Stomach (tissue), 9 donors: ENCODE data around the gene GNA14. TPM values are rescaled to one million over a fixed set of nuclear protein-coding genes. Genes with fewer than 3 reads are reported as not detected.
"Not testable (repeated sequence)": the region's sequence is repeated elsewhere in the genome, so short reads cannot be mapped to it uniquely, and the experiment has no call there.

ENCODE experiments used
- DNase-seq, 2 donors: peaks; one replicate each; pipeline versions ENCODE4 v3.0.0 to v3.0.0-alpha.2; 2013 to 2019
- H3K27ac ChIP-seq, 5 donors: fragments of 200-600 bp in 4 of 5; sonication (generic) in 4 of 5; one replicate each; pipeline ENCODE4 v1.5.1; 2013 to 2019; ENCODE audit warnings: mild to moderate bottlenecking in 1 of 5, moderate library complexity in 1 of 5
- H3K27me3 ChIP-seq, 3 donors: fragments of 200-600 bp; sonication (generic); one replicate each; pipeline ENCODE4 v1.5.1; 2017 to 2019; ENCODE audit warnings: mixed run types in 1 of 3
- H3K36me3 ChIP-seq, 4 donors: fragments of 200-600 bp; sonication (generic); 1 replicate in 3 of 4; 2 replicates in 1 of 4; pipeline ENCODE4 v1.5.1; 2016 to 2019
- H3K4me1 ChIP-seq, 4 donors: fragments of 200-600 bp; sonication (generic); one replicate each; pipeline ENCODE4 v1.5.1; 2016 to 2019
- H3K4me3 ChIP-seq, 4 donors: fragments of 200-600 bp; sonication (generic) in 3 of 4; one replicate each; pipeline ENCODE4 v1.5.1; 2016 to 2019; ENCODE audit warnings: mild to moderate bottlenecking in 1 of 4
- H3K9me3 ChIP-seq, 4 donors: fragments of 200-600 bp; sonication (generic); one replicate each; pipeline ENCODE4 v1.5.1; 2016 to 2019
- CTCF ChIP-seq, 7 experiments: fragments of 450-650 bp in 4 of 7; fragments of 200-600 bp in 3 of 7; sonication (generic) in 3 of 7; IDR thresholded peaks; one replicate each; pipeline ENCODE4 v1.5.1; 2016 to 2019; ENCODE audit warnings: antibody characterized with exemption in 7 of 7, control low read depth in 2 of 7, mild to moderate bottlenecking in 1 of 7
- EP300 ChIP-seq: sonication (generic); formaldehyde crosslinking; IDR thresholded peaks from one replicate; pipeline ENCODE4 v1.6.1; 2017; ENCODE audit warnings: antibody characterized with exemption
- POLR2A ChIP-seq, 4 donors: fragments of 450-650 bp; IDR thresholded peaks; one replicate each; pipeline ENCODE4 v1.6.1; 2016; ENCODE audit warnings: antibody characterized with exemption in 4 of 4, control low read depth in 2 of 4, mild to moderate bottlenecking in 1 of 4, moderate library complexity in 1 of 4
- POLR2AphosphoS5 ChIP-seq, 3 donors: sonication (generic); formaldehyde crosslinking; IDR thresholded peaks; one replicate each; pipeline ENCODE4 v1.6.1; 2016; ENCODE audit warnings: antibody characterized with exemption in 3 of 3
- WGBS, 5 donors: extraction: QIAGEN DNeasy Blood & Tissue Kit in 3 of 5; methylation state at CpG; one replicate each; pipeline versions ENCODE4 v1.1.5 to v1.1.7; 2013 to 2018; 5-methylcytosine and 5-hydroxymethylcytosine counted together
- intact Hi-C: fragments of 100-400 bp; cut with DNase I; formaldehyde crosslinking; loops from one replicate; pipeline ENCODE4 v1.15.1; 2023; ENCODE audit warnings: low total_unique reads
- polyA plus RNA-seq, 3 donors: library from polyadenylated mRNA; stranded (reverse); fragments of 200-250 nt; gene quantifications; one replicate each; pipeline ENCODE4 v1.2.3, GENCODE V29; 2013
- total RNA-seq, 5 donors: library from RNA; depleted of rRNA; stranded (reverse); fragments of >200 nt; gene quantifications; one replicate each; pipeline versions ENCODE4 v1.1.0 to v1.2.3, GENCODE V29; 2014 to 2016
- donor health status: healthy with polysubstance abuse.
- donor health status: Bipolar disorder and iron deficiency.
- donor health status: healthy.

The GNA14 gene
- total and polyA plus RNA-seq, 8 donors = 0.46 to 12.5 (median 1.3) TPM; not detected in 1

GRCh38 chr9:77647267-77648233 lies 572 bp downstream of the GNA14 start:
- peak in 1 of 2 donors; percentile 68 for DNase-seq
- Histone ChIP-seq H3K4me1 (peaks cover 9 to 31% (median 26%) of the 10 kb centered on the region in 4 donors), H3K36me3 (no peaks in the 10 kb centered on the region), H3K9me3 (no peaks in the 10 kb centered on the region), H3K27ac (peak overlapping the region; percentile 23 to 76 (median 61)), H3K27me3 (peaks cover 0 to 19% (median 13%) of the 10 kb centered on the region in 3 donors), H3K4me3 (peak overlapping the region; percentile 52 to 70 (median 60))
- 15 to 29% (median 16%) methylated on average over 48 to 83 of the region's 83 CpGs for WGBS, 5 donors
- TF ChIP-seq EP300 (no peak), POLR2A (IDR thresholded peaks at IDR 0.05) (no peak), POLR2AphosphoS5 (IDR thresholded peaks at IDR 0.05) (no peak), CTCF (IDR thresholded peaks at IDR 0.05) (no peak)
- intact Hi-C loops = loop anchor here (10.0 kb wide), 1 partner anchor 193 kb away; no protein-coding TSS in a partner anchor

GRCh38 chr9:77643871-77644270 lies 4.3 kb downstream of the GNA14 start:
- Histone ChIP-seq H3K27me3 (peaks cover 0 to 19% (median 13%) of the 10 kb centered on the region in 3 donors), H3K4me3 (no peak overlapping the region), H3K9me3 (no peaks in the 10 kb centered on the region), H3K4me1 (peaks cover 1 to 25% (median 18%) of the 10 kb centered on the region in 4 donors), H3K27ac (no peak overlapping the region), H3K36me3 (no peaks in the 10 kb centered on the region)
- TF ChIP-seq POLR2AphosphoS5 (IDR thresholded peaks at IDR 0.05) (no peak), POLR2A (IDR thresholded peaks at IDR 0.05) (no peak), EP300 (no peak), CTCF (IDR thresholded peaks at IDR 0.05) (no peak)
- intact Hi-C loops = loop anchor here (10.0 kb wide), 1 partner anchor 189 kb away; no protein-coding TSS in a partner anchor
- no peak for DNase-seq
- 86 to 97% (median 92%) methylated on average over 5 of the region's 5 CpGs for WGBS, 5 donors

GRCh38 chr9:77640741-77641580 lies 7.2 kb downstream of the GNA14 start:
- Histone ChIP-seq H3K27ac (no peak overlapping the region), H3K27me3 (no peaks in the 10 kb centered on the region), H3K4me3 (no peak overlapping the region), H3K9me3 (no peaks in the 10 kb centered on the region), H3K4me1 (peaks cover 0 to 15% (median 3%) of the 10 kb centered on the region in 4 donors), H3K36me3 (no peaks in the 10 kb centered on the region)
- intact Hi-C loops = loop anchor here (10.0 kb wide), 1 partner anchor 186 kb away; no protein-coding TSS in a partner anchor
- no peak for TF ChIP-seq POLR2A (IDR thresholded peaks at IDR 0.05)
- no peak for TF ChIP-seq POLR2AphosphoS5 (IDR thresholded peaks at IDR 0.05)
- no peak for TF ChIP-seq CTCF (IDR thresholded peaks at IDR 0.05)
- no peak for TF ChIP-seq EP300
- DNase-seq = no peak
- 78 to 83% (median 82%) methylated on average over 8 of the region's 8 CpGs for WGBS, 5 donors

- H3K4me3 ChIP-seq = no peak overlapping the region
- H3K4me1 ChIP-seq = peaks cover 0 to 3% (median 0%) of the 10 kb centered on the region in 4 donors
- H3K27me3 ChIP-seq = no peaks in the 10 kb centered on the region
- 94 to 100% (median 97%) methylated on average over 2 to 5 of the region's 5 CpGs; no CpG with 5 or more reads in 1 of the 5 donors for WGBS, 5 donors
- intact Hi-C loops = no loop called here
- peaks cover 0 to 5% (median 0%) of the 10 kb centered on the region in 4 donors for H3K9me3 ChIP-seq
- TF ChIP-seq POLR2AphosphoS5 (IDR thresholded peaks at IDR 0.05) (no peak), EP300 (no peak), CTCF (IDR thresholded peaks at IDR 0.05) (no peak), POLR2A (IDR thresholded peaks at IDR 0.05) (no peak)
- H3K27ac ChIP-seq = no peak overlapping the region
- no peak for DNase-seq
- no peaks in the 10 kb centered on the region for H3K36me3 ChIP-seq
These were observed 15.5 kb downstream of the GNA14 start for GRCh38 chr9:77632652-77633051.

GRCh38 chr9:77628864-77629263 lies 19.3 kb downstream of the GNA14 start:
- H3K4me1 ChIP-seq, H3K27me3 ChIP-seq, H3K4me3 ChIP-seq, H3K27ac ChIP-seq, intact Hi-C loops, DNase-seq, H3K36me3 ChIP-seq: not testable (repeated sequence)
- peaks cover 0 to 26% (median 8%) of the 10 kb centered on the region in 4 donors for H3K9me3 ChIP-seq
- 90 to 96% (median 93%) methylated on average over 4 of the region's 4 CpGs for WGBS, 5 donors
